ENCODE data around the gene MRPL37.

Gene MRPL37

GRCh38 chr1:54241364-54241763 lies 41.4 kb downstream of the MRPL37 start:
- no peak for DNase-seq (ENCODE audit: low spot score)

- DNase-seq (ENCODE audit: low spot score), result no peak
These were observed 43.1 kb downstream of the MRPL37 start for GRCh38 chr1:54243022-54243421.

GRCh38 chr1:54244655-54245054 lies 44.7 kb downstream of the MRPL37 start:
- DNase-seq (ENCODE audit: low spot score), result no peak

GRCh38 chr1:54245501-54245900 lies 45.5 kb downstream of the MRPL37 start:
- DNase-seq (ENCODE audit: low spot score), result no peak

GRCh38 chr1:54246116-54246721 lies 46.3 kb downstream of the MRPL37 start:
- DNase-seq (ENCODE audit: low spot score), result no peak

- DNase-seq (ENCODE audit: low spot score), result no peak
These were observed 48.0 kb downstream of the MRPL37 start for GRCh38 chr1:54247863-54248515.

- DNase-seq (ENCODE audit: low spot score), result no peak
These were observed 49.0 kb downstream of the MRPL37 start for GRCh38 chr1:54248966-54249365.

- DNase-seq (ENCODE audit: low spot score), result no peak
These were observed 50.0 kb downstream of the MRPL37 start for GRCh38 chr1:54249819-54250435.

- no peak for DNase-seq (ENCODE audit: low spot score)
These were observed 50.7 kb downstream of the MRPL37 start for GRCh38 chr1:54250670-54251069.

- DNase-seq (ENCODE audit: low spot score), result no peak
These were observed 52.5 kb downstream of the MRPL37 start for GRCh38 chr1:54252371-54252936.

- no peak for DNase-seq (ENCODE audit: low spot score)
These were observed 53.5 kb downstream of the MRPL37 start for GRCh38 chr1:54253480-54253879.

GRCh38 chr1:54254055-54254454 lies 54.1 kb downstream of the MRPL37 start:
- no peak for DNase-seq (ENCODE audit: low spot score)

- no peak for DNase-seq (ENCODE audit: low spot score)
These were observed 55.2 kb downstream of the MRPL37 start for GRCh38 chr1:54255026-54255702.

GRCh38 chr1:54256522-54257345 lies 56.8 kb downstream of the MRPL37 start:
- DNase-seq (ENCODE audit: low spot score), result no peak

GRCh38 chr1:54257346-54257620 lies 57.3 kb downstream of the MRPL37 start:
- DNase-seq (ENCODE audit: low spot score), result no peak

GRCh38 chr1:54257876-54258275 lies 57.9 kb downstream of the MRPL37 start:
- DNase-seq (ENCODE audit: low spot score), result no peak

GRCh38 chr1:54259546-54260140 lies 59.7 kb downstream of the MRPL37 start:
- no peak for DNase-seq (ENCODE audit: low spot score)

GRCh38 chr1:54260810-54261209 lies 60.8 kb downstream of the MRPL37 start:
- DNase-seq (ENCODE audit: low spot score), result no peak

GRCh38 chr1:54262244-54262643 lies 62.3 kb downstream of the MRPL37 start:
- no peak for DNase-seq (ENCODE audit: low spot score)

- no peak for DNase-seq (ENCODE audit: low spot score)
These were observed 63.7 kb downstream of the MRPL37 start for GRCh38 chr1:54263601-54264226.

- no peak for DNase-seq (ENCODE audit: low spot score)
These were observed 65.2 kb downstream of the MRPL37 start for GRCh38 chr1:54265126-54265525.

Measured in NAMALWA (cell line).